ENCODE measurements around the gene ANKS1A.

DNA sequence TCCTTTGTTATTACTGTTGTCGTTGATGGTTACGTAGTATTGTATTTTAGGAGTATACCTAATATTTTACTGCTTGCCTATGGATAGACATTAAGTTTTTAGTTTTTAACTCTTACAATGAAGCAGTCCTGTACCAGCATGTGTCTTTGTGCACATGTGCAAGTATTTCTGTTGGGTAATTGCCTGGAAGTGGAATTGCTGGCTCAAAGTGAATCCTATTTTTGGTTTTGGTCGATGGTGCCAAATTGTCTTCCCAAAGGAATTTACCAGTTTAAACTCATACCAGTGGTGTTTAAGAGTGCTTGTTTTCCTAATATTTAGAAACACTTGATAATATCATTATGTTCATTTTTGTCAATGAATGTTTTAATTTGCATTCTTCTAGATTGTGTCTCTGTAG lies 75.5 kb downstream of the ANKS1A start:
- TF ChIP-seq CTCF (IDR thresholded peaks at IDR 0.05) (no peak), POLR2A (IDR thresholded peaks at IDR 0.05) (no peak)
